ENCODE measurements around the gene CUL5.

The CUL5 gene

DNA sequence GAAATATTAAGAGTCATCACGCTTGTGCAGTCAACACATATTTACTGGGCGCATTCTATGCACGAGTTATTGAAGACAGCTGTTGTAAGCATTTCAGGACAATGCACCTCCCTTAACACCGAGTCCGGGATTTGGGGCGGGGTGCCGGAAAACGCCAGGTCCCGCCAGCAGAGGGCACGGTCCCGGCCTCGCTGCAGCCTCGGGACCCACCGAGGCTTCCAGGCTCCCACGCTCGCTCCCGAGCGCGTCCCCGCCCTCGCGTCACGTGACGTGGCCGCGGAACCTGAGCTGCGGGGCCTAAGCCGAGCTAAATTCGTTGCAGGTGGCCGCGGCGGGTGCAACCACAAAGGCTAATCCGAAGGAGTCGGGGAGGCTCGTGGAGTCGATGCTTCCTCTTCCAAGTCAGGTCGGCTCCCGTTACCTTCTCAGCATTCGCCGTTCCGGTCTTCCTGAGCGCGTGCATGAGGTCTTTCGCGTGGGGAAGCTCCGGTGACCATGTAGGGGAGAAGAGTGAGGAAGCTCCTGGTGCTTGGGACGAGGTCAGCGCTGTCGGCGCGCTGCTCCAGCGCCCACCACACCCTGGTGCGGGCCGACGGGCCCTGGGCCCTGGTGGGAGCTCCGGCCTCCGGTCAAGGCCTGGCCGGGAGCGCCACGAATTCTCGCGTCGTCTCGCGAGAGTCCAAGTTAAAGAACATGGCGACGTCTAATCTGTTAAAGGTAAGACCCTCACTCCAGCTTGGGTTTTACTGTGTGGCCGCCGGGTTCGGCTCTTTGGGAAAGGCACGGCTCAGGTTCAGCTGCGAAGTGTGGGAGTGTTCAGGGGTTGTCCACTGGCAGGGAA lies at the start of gene CUL5:
CUL5 (plus strand) TSS at position 243 of the 841 bp plus-strand sequence; CDS start at position 694, 451 bp downstream.
- DNase-seq (peak; percentile 94), ATAC-seq (peak; percentile 94)

DNA sequence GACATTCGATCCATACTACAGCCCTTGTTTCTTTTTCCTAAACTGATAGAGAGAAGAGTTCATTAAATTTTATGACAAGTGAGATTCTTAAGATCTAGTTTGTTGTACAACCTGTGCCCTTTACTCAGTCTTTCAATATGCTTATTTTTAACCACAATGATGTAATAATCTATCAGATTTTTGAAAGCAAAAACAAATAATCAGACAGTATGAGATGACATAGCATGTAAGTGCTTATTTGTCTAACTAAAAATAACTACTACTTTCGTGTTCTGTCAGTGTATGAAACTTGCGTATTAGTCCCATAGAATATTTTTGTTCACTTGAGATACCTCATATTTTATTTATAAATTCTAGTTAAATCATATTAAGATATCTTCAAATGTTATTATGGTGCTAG lies 47.2 kb upstream of the CUL5 start:
- no peak for DNase-seq
- ATAC-seq, result no peak

DNA sequence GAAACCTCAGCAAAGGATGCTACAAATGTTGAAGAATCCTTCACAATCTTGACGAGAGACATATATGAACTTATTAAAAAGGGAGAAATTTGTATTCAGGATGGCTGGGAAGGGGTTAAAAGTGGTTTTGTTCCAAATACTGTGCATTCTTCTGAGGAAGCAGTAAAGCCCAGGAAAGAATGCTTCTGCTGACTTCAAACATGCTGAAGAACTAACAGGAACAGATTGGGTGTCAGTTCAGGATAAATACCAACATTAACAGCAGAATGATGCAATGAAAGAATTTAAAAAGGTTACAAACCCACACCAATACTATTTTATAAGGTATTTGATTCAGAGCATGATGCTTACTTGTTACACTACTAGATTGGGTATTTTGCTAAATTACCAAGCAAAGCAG lies 46.5 kb upstream of the CUL5 start:
- ATAC-seq (no peak), DNase-seq (no peak)

DNA sequence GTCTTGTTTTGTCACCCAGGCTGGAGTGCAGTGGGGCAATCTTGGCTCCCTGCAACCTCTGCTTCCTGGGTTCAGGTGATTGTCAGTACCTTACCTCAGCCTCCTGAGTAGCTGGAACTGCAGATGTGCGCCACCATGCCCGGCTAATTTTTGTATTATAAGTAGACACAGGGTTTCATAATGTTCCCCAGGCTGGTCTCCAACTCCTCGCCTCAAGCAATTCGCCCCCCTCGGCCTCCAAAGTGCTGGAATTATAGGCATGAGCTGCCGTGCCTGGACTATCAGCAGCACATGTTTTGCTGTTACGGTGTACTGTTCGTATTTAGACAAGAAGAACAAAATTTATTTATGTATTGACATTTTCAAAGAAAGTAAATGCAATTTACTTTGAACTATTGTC lies 45.6 kb upstream of the CUL5 start:
- no peak for ATAC-seq
- DNase-seq, result no peak

DNA sequence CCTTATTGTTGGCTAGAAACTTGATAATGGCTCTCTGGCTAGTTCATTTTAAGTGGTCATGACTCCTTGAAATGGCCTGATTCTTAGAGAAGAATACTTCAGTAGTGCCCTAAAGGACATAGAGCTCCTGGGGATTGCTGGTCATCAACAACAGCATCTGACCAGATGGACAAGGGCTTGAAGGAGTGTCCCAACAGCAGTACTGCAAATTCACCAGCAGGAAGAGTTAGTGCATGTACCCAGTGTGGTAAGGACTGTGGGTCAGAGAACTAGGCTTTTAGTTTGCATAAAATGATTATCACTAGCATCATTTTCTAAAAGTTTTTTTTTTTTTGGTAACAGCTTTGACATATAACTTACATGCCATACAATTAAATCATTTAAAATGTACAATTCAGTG lies 39.5 kb upstream of the CUL5 start:
- ATAC-seq (no peak), DNase-seq (no peak)

DNA sequence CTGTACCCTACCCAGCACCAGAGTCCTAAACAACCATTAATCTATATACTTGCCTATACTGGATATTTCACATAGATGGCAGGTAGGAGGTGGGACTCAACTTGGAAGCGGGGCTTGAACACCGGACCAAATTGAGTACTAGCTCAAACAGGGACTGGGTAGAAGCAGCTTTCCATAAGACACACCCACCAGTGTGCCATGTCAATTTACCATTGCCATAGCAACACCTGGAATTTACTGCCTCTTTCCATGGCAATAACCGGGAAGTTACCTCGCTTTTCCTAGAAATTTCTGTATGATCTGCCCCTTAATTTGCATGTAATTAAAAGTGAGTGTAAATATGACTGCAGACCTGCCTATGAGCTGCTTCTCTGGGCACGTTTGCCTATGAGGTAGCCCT lies 38.6 kb upstream of the CUL5 start:
- DNase-seq (no peak), ATAC-seq (no peak)

DNA sequence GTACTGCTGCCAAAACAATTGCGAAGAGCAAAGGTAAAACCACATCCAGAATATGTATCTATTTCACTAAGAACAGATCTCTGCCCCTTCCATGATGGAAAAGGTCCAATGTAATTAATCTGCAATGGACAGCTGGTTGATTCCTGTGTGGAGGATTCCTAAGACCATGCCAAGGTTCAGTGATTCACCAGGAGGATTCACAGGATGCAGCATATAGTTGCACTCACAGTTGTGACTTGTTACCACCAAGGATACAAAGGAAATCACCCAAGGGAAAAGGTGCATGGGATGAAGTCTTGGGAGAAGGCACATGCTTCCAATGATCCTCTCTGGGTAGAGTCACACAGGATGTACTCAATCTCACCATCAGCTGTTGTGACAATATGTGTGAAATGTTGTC lies 35.1 kb upstream of the CUL5 start:
- no peak for DNase-seq
- ATAC-seq, result no peak

DNA sequence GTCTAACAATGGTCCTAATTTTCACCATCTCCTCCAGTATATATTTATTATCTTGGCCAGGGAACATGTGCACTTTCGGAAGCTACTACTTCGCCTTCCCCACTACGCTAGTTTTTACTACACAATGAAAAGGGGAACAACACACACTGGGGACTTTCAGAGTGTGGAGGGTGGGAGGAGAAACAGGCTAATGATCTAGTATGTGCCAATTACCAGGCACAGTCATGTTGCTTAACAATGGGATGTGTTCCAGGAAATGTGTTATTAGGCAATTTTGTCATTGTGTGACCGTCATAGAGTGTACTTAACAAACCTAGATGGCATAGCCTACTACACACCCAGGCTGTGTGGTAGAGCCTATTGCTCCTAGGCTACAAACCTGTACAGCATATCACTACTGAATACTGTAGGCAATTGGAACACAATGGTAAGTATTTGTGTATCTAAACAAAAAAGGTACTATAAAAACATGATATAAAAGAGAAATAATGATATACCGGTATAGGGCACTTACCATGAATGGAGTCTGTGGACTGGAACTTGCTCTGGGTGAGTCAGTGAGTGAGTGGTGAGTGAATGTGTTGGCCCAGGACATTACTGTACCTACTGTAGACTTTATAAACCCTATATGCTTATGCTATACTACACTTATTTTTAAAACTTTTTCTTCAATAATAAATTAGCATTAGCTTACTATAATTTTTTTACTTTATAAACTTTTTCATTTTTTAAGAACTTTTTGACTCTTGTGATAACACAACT lies 20.1 kb upstream of the CUL5 start:
- no peak for ATAC-seq
- DNase-seq, result no peak

DNA sequence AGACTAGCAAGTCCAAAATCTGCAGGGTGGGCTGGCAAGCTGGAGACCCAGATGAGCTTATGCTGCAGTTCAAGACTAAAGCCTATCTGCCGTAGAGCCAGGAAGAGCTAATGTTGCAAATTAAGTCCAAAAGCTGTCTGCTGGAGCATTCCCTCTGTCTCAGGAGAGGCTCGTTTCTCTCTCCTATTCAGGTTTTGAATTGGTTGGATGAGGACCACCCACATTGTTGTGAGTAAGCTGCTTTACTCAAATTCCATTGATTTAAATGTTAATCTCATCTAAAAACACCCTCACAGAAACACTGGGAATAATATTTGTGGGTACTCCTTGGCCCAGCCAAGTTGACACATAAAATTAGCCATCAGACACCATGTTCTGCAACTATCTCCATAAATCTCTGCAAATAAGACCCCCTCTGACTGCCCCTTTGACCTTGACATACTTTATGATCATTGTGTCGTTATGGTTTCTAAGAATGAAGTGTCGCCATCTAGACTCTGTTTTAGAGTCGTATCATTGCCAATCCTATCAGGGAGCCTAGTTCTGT lies 16.8 kb upstream of the CUL5 start:
- ATAC-seq (no peak), DNase-seq (no peak)

DNA sequence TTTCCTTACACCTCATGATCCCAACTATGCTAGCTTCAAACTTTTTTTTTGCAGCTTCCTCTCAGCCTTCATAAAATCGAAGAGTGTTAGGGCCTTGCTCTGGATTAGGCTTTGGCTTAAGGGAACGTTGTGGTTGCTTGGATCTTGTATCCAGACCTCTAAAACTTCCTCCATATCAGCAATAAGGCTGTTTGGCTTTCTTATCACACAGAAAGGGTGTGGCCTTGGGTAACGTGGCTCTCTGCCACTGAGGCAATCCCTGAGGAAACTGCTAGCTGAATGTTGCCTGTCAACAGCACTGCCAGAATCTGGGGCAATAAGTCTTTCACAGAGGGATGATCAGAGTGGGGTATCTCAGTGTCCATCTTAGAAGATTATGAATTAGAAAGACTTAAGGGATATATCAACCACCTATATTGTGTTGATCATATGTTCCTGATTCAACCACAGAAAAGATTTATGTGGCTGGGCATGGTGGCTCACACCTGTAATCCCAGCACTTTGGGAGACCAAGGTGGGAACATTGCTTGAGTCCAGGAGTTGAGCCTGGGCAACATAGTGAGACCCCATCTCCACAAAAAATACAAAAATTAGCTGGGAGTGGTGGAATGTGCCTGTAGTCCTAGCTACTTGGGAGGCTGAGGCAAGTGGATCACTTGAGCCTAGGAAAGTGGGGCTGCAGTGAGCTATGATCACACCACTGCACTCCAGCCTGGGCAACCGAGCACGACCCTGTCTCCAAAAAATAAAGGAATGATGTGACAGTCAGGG lies 12.5 kb upstream of the CUL5 start:
- DNase-seq, result no peak
- no peak for ATAC-seq

DNA sequence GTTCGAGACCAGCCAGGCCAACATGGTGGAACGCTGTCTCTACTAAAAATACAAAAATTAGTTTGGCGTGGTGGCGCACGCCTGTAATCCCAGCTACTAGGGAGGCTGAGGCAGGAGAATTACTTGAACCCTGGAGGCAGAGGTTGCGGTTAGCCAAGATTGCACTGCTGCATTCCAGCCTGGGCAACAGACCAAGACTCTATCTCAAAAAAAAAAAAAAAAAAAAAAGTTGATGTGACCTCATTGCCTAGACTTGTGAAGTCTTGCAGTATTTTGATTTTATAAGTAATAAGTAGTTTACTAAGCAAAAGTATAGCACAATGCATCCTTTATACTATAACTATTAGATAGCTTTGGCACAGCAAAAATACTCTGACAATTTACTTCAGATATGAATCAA lies 9.9 kb upstream of the CUL5 start:
- no peak for DNase-seq
- no peak for ATAC-seq

DNA sequence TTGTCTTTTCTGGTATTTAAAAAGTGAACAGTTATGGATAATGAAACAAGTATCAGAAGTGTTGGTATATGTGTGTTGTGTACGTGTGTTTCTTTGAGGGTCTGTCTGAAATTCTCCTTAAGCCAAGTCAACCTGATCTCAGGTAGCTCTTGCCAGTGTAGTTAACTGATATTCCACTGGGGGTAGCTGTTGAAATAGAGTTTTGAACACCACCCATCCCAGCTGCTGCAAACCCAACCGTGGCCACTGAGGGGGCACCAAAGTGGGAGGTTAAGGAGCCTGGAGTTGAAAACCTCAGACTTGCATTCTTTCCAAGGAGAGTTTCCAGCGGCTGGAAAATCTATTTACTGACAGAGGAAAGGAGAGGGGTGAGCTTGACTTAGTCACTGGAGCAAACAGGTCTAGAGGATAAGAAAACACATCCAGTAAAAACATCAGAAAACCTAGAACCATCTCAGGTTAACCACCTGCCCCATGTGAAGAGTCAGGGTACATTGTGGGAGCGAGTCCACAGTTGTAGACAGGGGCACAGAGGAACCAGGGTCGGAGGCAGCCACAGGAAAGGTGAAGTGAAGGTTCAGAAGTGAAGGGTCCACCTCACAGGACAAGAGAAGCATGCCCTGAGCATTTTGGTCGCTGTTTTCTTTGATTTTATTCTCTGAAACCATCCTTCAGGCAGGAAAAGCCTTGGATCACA lies 8.8 kb upstream of the CUL5 start:
- ATAC-seq, result peak; percentile 81
- DNase-seq, result peak; percentile 39

DNA sequence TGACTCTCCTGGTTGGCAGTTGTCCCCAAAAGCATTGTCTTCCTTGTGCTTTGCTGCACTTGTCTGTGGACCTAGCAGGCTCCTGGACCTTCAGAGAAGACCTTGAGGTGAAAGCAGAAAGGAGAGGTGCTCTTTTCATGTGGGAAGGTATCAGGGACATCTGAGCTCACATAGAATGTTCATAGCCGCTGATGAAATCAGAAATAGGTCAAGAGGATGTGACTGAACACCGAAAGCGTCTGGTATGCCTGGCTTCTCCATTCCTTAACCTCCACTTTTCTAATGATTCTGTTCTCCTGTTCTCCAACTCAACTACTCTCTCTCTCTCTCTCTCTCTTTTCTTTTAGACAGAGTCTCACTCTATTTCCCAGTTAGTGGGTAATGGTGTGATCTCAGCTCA lies 6.2 kb upstream of the CUL5 start:
- ATAC-seq (no peak), DNase-seq (no peak)

DNA sequence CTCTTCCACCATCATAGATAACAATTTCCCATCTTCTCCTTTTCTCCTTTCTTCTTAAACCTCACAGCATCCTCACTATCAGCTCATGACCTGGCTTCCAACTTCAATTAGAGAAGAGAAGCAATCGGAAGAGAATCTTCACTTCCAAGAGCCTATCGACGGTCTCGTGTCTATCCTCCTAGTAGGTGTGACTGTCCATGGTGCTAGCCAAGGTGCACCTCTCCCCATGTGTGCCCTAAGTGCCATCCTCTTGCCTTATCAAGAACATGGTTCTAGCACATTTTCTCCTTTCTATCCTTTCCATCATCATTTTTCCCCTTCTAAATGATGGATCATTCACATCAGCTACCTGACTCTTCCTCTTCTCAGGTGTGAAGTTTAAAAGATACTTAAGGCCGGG lies 5.1 kb upstream of the CUL5 start:
- no peak for ATAC-seq
- no peak for DNase-seq

DNA sequence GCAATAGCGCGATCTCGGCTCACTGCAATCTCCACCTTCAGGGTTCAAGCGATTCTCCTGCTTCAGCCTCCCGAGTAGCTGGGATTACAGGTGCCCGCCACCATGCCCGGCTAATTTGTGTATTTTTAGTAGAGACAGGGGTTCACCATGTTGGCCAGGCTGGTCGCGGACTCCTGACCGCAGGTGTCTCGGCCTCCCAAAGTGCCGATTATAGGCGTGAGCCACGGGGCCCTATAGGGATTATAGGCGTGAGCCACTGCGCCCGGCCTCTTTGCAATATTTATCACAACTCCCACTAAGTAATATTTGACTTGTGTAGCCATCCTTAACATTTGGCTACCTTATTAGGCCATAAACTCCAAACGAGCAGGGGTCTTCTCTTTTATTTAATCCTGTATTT lies 879 bp upstream of the CUL5 start:
- ATAC-seq, result no peak
- no peak for DNase-seq

DNA sequence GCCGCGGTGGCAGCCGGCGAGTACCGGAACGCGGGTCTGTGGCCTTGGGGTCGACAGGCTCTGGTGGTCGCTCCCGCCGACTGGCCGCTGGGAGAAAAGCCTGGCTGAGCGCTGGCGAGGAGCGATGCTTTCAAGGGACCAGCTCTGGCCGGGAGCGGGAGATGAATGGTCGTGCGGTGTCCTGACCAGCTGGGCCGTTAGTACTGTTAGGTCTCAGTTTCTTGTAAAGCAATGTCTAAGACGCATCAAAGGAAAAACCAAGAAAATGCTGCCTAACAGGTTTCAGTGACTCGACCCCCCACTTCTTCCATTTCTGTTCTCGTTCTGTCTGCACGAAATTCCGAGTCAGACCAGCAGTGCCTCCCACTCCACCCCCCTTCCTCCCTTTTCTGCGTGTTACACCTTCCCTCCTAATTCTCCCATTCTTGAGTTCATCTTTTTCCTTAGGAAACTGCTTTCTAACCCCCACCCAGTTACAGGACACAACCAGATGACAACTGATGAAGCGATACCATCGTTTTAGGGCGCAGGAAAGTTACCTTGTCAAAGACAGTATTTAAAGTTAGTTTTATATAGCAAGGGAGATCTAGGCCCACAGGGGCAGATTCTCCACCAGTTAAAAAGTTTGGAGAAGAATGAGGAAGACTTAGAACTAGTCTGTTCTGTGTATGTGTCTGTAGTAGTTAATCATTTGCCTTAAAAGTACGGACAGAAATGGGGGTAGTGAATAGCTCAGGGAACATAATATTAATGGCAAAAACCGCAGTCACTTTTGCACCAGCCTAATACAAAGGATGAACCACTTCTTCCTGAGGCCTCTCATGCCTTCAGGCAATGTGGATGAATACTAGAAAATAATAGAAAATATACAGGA lies 1.0 kb downstream of the CUL5 start:
- ATAC-seq (no peak), DNase-seq (no peak)

DNA sequence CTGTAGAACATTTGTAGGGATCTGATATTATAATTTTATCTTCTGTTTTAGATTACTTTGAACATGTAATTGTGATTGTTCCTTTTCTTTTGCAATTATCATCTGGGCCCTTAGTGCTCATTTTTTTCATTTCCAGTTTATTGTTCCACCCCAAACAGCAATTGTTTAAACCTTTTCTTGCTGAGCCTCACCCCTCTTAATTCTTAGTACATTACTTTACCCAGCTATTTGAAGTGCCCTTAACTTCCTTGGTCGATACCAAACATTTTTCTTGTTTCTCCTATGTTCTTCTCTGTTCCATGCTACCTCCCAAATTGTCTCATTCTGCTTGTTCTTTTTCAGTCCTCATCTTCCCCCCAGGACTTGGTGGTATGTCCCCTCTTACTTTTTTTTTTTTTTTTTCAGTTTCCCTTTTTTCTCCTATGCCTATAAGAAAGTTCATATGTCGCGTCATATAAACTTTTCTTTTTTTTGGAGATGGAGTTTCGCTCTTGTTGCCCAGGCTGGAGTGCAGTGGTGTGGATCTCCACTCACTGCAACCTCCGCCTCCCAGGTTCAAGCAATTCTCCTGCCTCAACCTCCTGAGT lies 3.5 kb downstream of the CUL5 start:
- ATAC-seq, result no peak
- DNase-seq, result no peak

DNA sequence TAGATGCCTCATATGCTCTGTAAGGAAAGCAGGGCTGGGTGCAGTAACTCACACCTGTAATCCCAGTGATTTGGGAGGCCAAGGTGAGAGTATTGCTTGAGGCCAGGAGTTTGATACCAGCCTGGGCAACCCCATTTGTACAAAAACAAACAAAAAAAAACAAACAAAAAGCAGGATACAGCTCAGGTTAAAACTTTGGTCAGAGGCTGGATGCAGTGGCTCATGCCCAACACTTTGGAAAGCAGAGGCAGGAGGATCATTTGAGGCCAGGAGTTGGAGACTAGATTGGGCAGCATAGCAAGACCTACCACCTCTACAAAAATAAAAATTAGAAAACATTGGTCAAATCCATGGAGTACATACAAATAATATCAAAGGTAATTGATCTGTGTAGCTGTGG lies 7.9 kb downstream of the CUL5 start:
- DNase-seq (no peak), ATAC-seq (no peak)

DNA sequence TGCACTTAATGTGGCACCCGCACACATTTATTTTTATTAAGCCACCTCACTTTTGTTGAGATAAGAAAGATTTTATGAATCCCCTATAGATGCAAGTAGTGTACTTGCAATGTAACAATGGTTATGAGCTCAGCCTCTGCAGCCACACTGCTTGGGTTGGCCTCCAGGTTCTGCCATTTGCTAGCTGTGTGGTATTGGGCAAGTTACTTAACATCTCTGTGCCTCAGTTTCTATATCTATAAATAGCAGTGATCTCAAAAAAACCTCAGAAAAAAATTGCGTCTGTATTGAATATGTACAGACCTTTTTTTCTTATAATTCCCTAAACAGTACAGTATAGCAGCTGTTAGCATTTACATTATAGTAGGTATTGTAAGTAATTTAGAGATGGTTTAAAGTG lies 10.0 kb downstream of the CUL5 start:
- DNase-seq, result no peak
- ATAC-seq, result no peak

DNA sequence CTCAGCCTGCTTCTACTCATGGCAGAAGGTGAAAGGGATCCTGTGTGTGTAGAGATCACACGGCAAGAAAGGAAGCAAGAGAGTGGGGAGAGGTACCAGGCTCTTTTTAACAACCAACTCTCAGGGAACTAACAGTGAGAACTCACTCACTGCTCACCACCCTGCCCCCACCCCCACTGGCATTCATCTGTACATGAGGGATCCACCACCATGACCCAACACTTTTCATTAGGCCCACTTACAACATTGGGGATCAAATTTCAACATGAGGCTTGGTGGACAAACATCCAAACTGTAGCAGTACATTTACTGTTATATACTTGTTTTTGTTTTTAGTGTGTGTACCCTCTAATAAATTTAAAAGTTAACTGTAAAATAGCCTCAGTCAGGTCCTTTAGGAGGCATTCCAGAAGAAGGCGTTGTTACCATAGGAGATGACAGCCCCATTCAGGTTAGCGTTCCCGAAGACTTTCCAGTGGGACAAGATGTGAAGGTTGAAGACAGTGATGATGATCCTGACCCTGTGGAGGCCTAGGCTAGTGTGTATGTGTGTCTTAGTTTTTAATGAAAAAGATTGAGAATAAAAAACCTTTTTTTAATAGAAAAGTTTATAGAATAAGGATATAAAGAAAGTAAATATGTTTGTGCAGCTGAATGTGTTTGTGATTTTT lies 11.3 kb downstream of the CUL5 start:
- ATAC-seq (no peak), DNase-seq (no peak)

Data from stimulated activated naive CD8-positive, alpha-beta T cell treated with anti-CD3 and anti-CD28 coated beads, Interleukin-15, Interleukin-2, amounts not matched to agents 100 U/mL and 50 U/mL, for 24 hours (primary cell).